Mucosa of descending colon (tissue), 3 donors: ENCODE data around the gene NMT1. TPM values are rescaled to one million over a fixed set of nuclear protein-coding genes. Genes with fewer than 3 reads are reported as not detected.

Source experiments
- ATAC-seq: fragments of 200-7000 bp; cut with Tn5 transposase; one replicate; pipeline ENCODE4 v1.9.1; 2020; ENCODE audit warnings: mild to moderate bottlenecking, moderate library complexity
- DNase-seq, 3 donors: peaks; one replicate each; pipeline ENCODE4 v3.0.0-alpha.2; 2020
- H3K36me3 ChIP-seq: fragments of 200-600 bp; one replicate; pipeline ENCODE4 v1.8.0; 2021; ENCODE audit warnings: low read depth, mild to moderate bottlenecking
- H3K4me1 ChIP-seq: fragments of 200-600 bp; one replicate; pipeline ENCODE4 v1.8.0; 2021; ENCODE audit warnings: low read depth, mild to moderate bottlenecking
- H3K4me3 ChIP-seq: fragments of 200-600 bp; one replicate; pipeline ENCODE4 v1.8.0; 2021; ENCODE audit warnings: mild to moderate bottlenecking
- H3K9me3 ChIP-seq: fragments of 200-600 bp; one replicate; pipeline ENCODE4 v1.8.0; 2021; ENCODE audit warnings: mild to moderate bottlenecking
- CTCF ChIP-seq: fragments of 200-600 bp; IDR thresholded peaks from one replicate; pipeline ENCODE4 v1.8.0; 2022; ENCODE audit warnings: antibody characterized with exemption, mild to moderate bottlenecking
- intact Hi-C, 2 donors: fragments of 100-400 bp; cut with DNase I in 1 of 2; cut with micrococcal nuclease in 1 of 2; formaldehyde crosslinking; loops; one replicate each; pipeline versions ENCODE4 v1.11.0 to v1.11.1; 2022; cut with DNase I, micrococcal nuclease
- total RNA-seq, 3 donors: library from RNA; stranded (reverse); fragmentation: NEBNext Ultra II Directional in 2 of 3; extraction: Animal tissue kit (Norgen Biotek cat#: 25700) in 2 of 3; gene quantifications; one replicate each; pipeline versions ENCODE4 v1.2.1 to v1.2.4, GENCODE V29; 2021 to 2023
- donor health status: DM: no; HTN: no; CAD: no; lungs with moderate emphysema.
- donor health status: DM: no; HTN: no; CAD: no.
- donor health status: DM: no; HTN: yes; CAD: no.

Gene NMT1
- total RNA-seq, 3 donors from 2014 or later = 47.0 to 94.0 (median 76.1) TPM

DNA sequence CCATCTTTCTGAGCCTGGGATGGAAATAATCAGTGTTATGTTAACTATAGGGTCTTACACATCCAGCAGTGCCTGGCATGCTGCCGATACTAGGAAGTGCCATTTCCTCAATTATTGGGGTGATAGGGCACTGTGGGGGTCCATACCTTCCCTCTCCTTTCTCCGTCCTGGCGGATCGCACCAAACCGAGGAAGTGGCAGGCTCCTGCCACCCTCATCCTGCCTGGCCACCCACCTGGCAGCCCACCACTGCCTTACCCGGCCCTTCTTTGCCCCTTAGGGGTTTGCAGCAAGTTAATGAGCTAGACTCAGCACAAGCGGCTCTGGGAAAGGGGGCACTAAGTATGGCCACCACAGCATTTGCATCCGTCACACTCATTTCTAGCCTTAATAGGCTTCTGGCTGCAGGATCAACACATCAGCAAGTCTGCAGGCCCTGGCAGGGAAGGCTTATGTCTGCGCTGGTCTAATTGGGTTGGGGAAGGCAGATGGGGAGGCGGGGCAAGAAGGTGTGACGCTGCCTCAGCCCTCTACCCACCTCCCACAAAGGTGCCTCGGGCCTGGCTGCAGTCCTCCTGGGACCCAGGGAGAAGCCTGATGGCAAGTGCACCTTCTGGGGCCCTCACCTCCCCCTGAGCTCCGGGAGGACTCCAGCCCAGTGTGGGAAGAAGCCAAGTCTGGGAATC is 38.3 kb upstream of the NMT1 start:
- no peaks in the 10 kb centered on the region for H3K36me3 ChIP-seq
- H3K4me1 ChIP-seq = peaks cover 18% of the 10 kb centered on the region
- H3K4me3 ChIP-seq = no peak overlapping the region
- intact Hi-C loops = loop anchor here in 1 of 2 donors (5.0 to 10.0 kb wide), 2 partner anchors 100 to 248 kb away; no protein-coding TSS in a partner anchor
- no peak for ATAC-seq
- no peaks in the 10 kb centered on the region for H3K9me3 ChIP-seq
- no peak for TF ChIP-seq CTCF
- no peak for DNase-seq

GRCh38 chr17:45029096-45029495 is 32.0 kb upstream of the NMT1 start:
- no peaks in the 10 kb centered on the region for H3K4me1 ChIP-seq
- DNase-seq (no peak), ATAC-seq (no peak)
- H3K4me3 ChIP-seq = no peak overlapping the region
- no peaks in the 10 kb centered on the region for H3K36me3 ChIP-seq
- TF ChIP-seq CTCF = no peak
- no peaks in the 10 kb centered on the region for H3K9me3 ChIP-seq
- intact Hi-C loops = loop anchor here in 1 of 2 donors (10.0 kb wide), 1 partner anchor 254 kb away; no protein-coding TSS in a partner anchor

DNA sequence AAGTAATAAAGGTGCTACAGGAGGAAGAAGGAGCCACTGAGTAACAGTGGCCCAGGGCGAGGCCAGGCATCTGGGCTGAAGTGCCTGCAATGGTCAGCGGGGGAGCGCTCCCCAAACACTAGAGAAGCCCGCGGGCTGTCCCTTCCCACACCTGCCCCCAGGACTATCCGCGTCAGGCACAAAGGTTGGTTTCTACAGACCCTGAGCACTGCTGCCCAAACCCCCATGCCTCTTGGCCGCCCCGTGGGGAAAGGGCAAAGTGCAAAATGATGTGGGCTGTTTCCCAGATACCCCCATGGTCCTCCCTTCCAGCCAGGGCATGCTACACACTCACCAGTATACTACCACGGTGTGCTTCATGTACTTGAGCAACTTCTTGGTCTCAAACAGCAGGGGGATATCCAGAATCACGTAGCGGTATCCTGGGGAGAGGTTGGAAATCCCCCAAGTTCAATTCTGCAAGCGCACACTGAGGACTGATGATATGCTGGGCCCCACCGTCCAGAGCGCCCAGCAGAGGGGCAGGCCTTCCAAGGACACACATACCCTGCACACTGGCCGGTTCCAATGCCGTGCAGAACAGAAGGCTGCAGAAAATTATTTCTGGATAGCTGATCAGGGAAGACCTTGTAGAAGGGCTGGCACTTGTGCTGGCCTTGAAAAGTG is 31.2 kb upstream of the NMT1 start:
- no peak for ATAC-seq
- no peak overlapping the region for H3K4me3 ChIP-seq
- DNase-seq = no peak
- no peak for TF ChIP-seq CTCF
- intact Hi-C loops = loop anchor here (10.0 kb wide), 1 partner anchor 255 kb away; no protein-coding TSS in a partner anchor
- no peaks in the 10 kb centered on the region for H3K36me3 ChIP-seq
- no peaks in the 10 kb centered on the region for H3K9me3 ChIP-seq
- no peaks in the 10 kb centered on the region for H3K4me1 ChIP-seq

DNA sequence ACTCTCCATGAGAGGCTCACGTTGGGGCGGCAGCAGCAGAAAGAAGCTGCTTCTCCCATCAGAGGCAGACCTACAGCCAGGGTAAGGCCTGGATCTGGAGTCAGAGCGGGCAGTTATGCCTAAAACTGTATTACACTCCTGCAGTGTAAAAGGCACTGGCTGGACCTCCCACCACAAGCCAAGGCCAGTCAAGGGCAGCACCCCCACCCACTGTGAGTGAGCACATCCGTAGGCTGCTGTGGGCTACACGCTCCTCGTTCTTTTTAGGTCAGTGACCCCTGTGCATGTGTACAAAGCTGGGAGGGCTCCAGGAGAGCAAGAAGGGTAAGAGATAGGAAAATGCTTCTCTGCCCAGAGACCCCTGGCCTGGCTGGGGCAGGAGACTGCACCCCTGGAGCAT is 30.4 kb upstream of the NMT1 start:
- no peak for TF ChIP-seq CTCF
- intact Hi-C loops = loop anchor here in 1 of 2 donors (10.0 kb wide), 1 partner anchor 256 kb away; no protein-coding TSS in a partner anchor
- no peaks in the 10 kb centered on the region for H3K9me3 ChIP-seq
- peaks cover 3% of the 10 kb centered on the region for H3K4me1 ChIP-seq
- H3K4me3 ChIP-seq = no peak overlapping the region
- no peaks in the 10 kb centered on the region for H3K36me3 ChIP-seq
- no peak for DNase-seq
- no peak for ATAC-seq

DNA sequence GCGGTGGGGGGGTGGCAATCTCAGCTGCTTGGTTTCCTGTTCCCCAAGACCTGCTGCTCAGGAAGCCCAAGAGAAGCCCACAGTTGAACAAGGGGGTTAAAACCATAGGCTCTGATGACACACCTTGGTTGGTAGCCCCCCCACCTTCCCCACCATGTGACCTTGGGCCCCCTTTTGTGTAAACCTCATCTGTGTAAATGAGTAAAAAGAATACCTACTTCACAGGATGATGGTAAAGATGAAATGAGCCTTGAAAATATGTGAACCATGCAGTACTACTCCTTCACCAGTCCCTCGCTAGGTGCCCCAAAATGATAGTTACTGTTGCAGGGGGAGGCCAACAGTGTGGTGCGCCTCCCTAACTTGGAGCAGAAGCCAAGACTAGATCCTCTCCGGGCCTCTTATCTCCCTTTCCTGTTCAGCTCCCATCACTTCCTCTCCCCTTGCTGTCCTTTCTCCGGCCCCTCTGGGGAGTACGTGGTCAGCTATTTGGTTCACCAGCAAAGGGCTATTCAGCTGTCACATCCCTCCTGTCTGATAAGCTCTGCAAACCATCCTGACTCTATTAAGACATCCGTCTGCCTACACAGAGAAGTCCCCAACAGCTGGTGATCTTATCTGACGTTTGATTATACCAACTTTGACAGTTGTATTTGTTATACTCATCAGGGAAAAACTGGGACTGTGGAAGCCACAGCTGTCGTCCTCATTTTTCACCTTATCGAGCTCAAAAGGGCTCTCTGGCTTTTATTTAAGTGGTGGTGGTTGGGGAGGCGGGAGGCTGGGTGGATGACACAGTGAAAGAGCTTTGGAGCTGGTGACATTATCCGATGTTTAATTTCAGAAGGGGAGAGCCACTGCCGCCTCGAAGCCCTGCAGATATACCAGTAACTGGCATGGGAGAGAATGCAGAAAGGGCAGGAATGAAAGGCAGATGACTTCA is 29.6 kb upstream of the NMT1 start:
- H3K36me3 ChIP-seq = no peaks in the 10 kb centered on the region
- DNase-seq (no peak), ATAC-seq (no peak)

More for the DNA sequence above, 29.6 kb upstream of the NMT1 start:
- H3K9me3 ChIP-seq = no peaks in the 10 kb centered on the region
- intact Hi-C loops = loop anchor here in 1 of 2 donors (10.0 kb wide), 1 partner anchor 257 kb away; no protein-coding TSS in a partner anchor
- H3K4me3 ChIP-seq = no peak overlapping the region
- H3K4me1 ChIP-seq = peaks cover 11% of the 10 kb centered on the region
- no peak for TF ChIP-seq CTCF
